CD4-positive, alpha-beta T cell treated with Interleukin-17A for 4 hours (primary cell): ENCODE measurements around the gene KLHL2.
"Not testable (repeated sequence)": the region's sequence is repeated elsewhere in the genome, so short reads cannot be mapped to it uniquely, and the experiment has no call there.

Source experiments
- DNase-seq: peaks from one replicate; pipeline ENCODE4 v3.0.0-alpha.2; 2020; ENCODE audit warnings: mixed read lengths

KLHL2 gene

GRCh38 chr4:165203541-165204461 lies 3.6 kb upstream of the KLHL2 start:
- peak; percentile 5 for DNase-seq

DNA sequence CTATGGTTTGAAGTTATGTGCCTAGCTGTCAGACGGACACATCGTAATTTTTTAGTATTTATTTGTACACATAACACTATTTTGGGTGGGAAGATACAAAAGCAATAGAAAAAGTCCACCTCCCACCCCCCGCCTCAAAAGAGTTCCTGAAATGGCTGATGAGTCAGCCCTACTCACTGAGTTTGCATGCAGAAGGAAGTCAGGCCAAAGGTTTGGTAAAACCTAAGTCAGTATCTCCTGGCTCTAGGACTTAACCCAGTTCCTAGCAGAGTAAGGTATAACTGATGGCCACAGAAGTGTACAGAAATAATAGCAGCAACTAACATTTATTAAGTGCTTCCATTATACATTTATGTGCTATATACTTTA lies 2.9 kb upstream of the KLHL2 start:
- peak; percentile 38 for DNase-seq

GRCh38 chr4:165207016-165207430 lies 338 bp upstream of the KLHL2 start:
- DNase-seq = no peak

DNA sequence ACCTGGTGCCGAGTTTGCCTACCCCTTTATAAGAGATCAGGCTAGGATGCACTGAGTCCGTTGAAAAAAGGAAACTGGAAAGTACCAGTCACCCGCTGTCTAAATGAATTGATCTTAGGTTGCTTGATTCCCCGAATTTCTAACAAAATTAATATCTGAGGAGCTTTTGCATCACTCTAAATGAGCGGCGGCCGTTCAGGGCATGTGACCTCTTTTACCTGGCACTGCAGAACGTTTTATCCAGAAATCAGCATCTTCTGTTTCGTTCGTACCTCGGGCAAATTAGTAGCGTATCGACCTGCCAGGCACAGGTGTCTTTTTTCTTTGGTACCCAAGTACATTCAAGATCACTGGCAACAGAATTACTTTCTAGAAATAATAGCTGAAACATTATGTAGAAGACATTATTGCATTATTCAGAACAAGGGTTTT lies 876 bp downstream of the KLHL2 start:
- DNase-seq = no peak

DNA sequence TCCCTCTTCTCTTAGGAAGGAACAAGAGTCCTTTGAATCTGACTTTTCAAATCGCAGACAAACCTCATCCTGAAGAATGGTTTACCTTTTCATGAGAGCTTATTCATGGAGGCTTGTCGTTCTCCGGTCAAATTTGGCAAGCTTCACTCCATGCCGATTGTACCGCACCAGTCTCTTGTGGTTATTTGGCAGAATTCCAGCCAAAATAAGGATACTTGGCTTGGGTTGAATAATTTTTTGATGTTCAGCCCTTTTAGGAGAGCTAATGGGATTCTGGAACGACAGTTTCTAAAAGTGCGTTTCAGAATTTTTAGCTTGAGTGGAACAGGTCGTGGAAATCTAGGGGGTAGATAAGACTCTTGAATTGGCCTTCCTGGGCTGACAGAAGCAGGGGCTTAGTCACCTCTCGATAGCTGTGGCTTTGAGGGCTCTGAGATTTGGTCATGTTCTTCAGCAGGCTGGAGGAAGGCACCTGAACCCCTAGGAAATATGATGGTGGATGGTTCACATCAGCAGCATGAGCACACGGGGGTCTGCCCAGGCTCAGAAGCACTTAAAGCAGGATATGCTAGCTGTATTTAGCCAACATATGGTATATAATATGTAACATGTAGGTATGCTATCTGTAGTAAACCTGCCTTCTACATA lies 1.5 kb downstream of the KLHL2 start:
- peak; percentile 38 for DNase-seq

GRCh38 chr4:165209796-165210195 lies 2.4 kb downstream of the KLHL2 start:
- DNase-seq = no peak

GRCh38 chr4:165210566-165210965 lies 3.2 kb downstream of the KLHL2 start:
- DNase-seq = no peak

DNA sequence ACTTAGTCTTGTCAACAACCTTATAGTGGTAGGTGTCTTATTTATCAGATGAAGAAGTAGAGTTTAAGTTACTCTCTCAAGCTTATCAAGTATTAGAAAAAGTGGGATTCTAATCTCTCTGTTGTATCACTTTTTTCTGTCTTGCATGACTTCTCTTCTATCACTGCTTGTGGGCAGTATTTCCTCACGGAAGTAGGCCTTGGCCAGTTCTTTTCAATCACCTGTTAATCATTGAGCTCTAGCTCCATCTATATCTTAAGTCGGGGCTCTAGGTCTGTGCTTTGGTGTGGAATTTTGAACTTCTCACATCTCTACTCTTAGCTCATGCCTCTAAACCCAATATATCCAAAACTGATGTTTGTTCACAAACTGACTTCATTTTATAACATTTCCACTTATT lies 5.3 kb downstream of the KLHL2 start:
- not testable (repeated sequence) for DNase-seq

DNA sequence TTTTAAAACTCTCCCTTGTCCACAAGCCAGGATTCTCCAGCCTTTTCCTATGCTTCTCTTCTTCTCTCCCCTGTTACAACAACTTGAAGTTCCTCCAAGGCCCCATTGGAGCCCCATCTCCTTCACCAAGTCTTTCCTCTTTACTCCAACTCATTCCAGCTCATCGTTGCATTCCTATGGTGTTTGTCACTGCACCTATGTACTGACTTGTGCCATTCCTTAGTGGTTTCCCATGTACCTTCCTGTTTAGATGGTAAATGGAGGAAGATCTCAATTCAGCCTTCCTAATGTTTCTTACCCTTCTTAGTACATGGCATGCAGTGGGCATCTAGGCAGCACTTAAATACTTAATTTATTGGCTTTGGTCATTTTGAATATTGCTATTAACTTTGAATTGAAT lies 6.0 kb downstream of the KLHL2 start:
- not testable (repeated sequence) for DNase-seq

- DNase-seq = not testable (repeated sequence)
Observed at GRCh38 chr4:165213991-165214709, 6.8 kb downstream of the KLHL2 start.

DNA sequence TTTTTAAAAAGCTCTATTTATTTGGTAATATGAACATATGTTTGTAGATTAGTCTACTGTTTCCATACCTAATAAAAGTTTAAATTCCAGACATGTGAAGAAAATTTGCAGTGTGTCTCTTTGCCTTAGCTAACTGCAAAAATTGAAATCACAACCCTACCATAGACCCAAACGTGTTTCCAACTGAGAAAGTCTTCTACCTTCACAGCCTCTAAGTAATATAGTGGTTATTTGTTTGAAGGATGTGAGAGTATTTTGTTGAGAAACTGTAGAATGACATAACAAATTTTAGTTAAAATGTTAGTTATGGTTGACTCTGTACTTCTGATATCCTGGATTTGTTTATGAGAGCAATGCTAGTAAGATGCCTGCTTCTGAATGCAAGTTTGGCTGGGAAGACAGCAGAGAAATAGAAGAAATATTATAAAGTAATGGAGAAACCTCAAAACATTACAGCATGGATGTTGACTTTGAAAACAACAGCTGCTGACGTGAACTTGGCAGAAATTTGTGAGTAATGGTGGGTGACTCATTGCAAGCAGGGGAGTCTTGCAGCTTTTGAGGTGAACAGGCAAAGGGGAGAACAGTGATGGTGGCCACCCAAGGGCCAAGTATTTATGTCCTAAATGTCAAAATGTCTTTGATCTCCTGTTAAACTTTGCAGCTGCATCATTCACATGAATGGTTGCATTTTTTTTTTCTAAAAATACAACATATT lies 7.8 kb downstream of the KLHL2 start:
- peak; percentile 55 for DNase-seq

- DNase-seq = not testable (repeated sequence)
Observed at GRCh38 chr4:165215761-165216487, 8.6 kb downstream of the KLHL2 start.

GRCh38 chr4:165217325-165217724 lies 10.0 kb downstream of the KLHL2 start:
- DNase-seq = no peak

- not testable (repeated sequence) for DNase-seq
Observed at GRCh38 chr4:165221306-165221705, 13.9 kb downstream of the KLHL2 start.

- not testable (repeated sequence) for DNase-seq
Observed at GRCh38 chr4:165221993-165222650, 14.8 kb downstream of the KLHL2 start.

- no peak for DNase-seq
Observed at GRCh38 chr4:165222651-165222994, 15.3 kb downstream of the KLHL2 start.

GRCh38 chr4:165227401-165227800 lies 20.0 kb downstream of the KLHL2 start:
- DNase-seq = not testable (repeated sequence)

DNA sequence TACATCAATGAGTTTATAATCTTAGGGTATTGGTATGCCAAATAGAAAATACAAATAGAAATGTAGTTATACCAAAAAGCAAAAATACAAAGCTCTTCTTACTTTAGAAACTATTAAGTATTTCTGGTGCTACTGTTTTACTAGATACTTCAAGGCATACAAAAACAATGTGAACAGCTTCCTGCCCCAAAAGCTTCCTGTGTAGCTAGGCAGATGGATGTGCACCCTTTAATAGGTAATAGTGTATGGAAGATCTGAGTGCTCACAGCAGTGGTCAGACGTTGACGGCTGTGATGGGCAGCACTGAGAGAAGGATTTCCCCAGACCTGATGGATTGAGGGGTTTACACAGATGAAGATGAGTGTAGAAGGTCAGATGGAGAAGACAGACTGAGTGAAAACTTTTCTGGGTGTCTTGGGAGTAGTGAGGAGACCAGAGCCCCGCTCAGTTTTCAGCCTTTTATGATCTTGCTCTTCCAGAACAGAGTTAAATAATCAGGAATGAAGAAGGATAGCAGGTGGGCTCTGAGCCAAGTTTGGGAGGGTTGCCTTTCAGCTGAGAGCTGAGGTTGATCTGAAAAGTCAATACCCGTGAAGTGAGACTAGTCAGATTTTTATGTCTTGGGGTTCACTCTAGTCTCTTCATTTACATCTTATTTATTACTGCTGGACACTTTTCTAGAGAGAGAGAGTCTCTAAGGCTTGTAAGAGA lies 22.3 kb downstream of the KLHL2 start:
- not testable (repeated sequence) for DNase-seq

GRCh38 chr4:165232623-165233433 lies 25.5 kb downstream of the KLHL2 start:
- not testable (repeated sequence) for DNase-seq

DNA sequence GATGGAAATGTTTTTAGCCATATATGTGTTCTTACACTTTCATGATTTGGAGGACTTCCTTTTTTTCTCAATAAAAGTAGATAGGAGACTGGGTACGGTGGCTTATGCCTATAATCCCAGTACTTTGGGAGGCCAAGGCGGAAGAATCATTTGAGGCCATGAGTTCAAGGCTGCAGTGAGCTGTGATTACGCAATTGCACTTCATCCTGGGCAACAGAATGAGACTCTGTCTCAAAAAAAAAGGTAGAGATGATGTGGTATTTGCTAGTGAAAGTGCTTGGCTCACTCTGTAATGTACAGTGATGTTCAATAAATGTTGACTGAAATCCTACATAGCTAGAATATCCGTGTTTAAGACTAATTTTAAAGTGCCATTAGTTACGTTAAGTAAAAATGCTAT lies 27.4 kb downstream of the KLHL2 start:
- no peak for DNase-seq
